ENCODE data around the gene PEAK3.

- TF ChIP-seq CTCF (IDR thresholded peaks at IDR 0.05) (no peak), POLR2A (IDR thresholded peaks at IDR 0.05) (no peak)
Observed at GRCh38 chr19:2251106-2252054, 30.6 kb downstream of the PEAK3 start.
